COLO829 (cell line): ENCODE measurements around the gene VPS37B.
"Not testable (repeated sequence)": the region's sequence is repeated elsewhere in the genome, so short reads cannot be mapped to it uniquely, and the experiment has no call there.

Experiments used
- DNase-seq: peaks from one replicate; pipeline ENCODE4 v3.0.0; 2012; ENCODE audit warnings: low spot score

The VPS37B gene

GRCh38 chr12:122882908-122883558, 12.9 kb downstream of the VPS37B start:
- no peak for DNase-seq

- DNase-seq, result no peak
Observed at GRCh38 chr12:122880668-122881067, 15.3 kb downstream of the VPS37B start.

GRCh38 chr12:122880155-122880667, 15.7 kb downstream of the VPS37B start:
- no peak for DNase-seq

- DNase-seq, result no peak
Observed at GRCh38 chr12:122878780-122879612, 16.9 kb downstream of the VPS37B start.

DNA sequence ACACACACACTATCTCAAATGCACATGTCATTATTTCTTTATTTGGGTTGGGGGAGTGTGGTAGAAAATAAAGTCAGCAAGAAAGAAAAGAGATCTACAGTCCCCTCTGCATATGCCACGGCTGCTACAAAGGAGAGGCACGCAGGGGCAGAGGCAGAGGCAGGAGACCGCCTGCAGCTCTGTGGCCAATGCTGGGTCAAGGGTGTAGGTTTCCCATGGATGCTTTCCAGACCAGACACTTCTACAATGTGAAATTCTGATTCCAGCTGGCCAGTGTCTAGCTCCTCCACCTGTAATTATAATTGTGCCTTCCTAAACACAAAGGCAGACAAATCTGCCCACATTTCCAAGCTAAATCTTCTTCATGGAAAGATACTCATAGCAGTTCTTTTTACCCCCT, 19.2 kb downstream of the VPS37B start:
- DNase-seq, result no peak

DNA sequence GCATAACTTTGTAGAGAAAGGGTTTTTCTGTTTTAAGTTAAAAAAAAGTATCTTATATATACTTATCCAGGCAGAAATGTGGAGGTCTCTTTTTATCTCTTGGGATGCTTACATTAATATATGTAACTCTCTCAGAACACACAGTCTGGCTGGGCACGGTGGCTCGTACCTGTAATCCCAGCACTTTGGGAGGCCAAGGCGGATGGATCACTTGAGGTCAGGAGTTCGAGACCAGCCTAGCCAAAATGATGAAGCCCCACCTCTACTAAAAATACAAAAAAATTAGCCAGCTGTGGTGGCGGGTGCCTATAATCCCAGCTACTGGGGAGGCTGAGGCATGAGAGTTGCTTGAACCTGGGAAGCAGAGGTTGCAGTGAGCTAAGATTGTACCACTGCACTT, 19.6 kb downstream of the VPS37B start:
- DNase-seq, result not testable (repeated sequence)

DNA sequence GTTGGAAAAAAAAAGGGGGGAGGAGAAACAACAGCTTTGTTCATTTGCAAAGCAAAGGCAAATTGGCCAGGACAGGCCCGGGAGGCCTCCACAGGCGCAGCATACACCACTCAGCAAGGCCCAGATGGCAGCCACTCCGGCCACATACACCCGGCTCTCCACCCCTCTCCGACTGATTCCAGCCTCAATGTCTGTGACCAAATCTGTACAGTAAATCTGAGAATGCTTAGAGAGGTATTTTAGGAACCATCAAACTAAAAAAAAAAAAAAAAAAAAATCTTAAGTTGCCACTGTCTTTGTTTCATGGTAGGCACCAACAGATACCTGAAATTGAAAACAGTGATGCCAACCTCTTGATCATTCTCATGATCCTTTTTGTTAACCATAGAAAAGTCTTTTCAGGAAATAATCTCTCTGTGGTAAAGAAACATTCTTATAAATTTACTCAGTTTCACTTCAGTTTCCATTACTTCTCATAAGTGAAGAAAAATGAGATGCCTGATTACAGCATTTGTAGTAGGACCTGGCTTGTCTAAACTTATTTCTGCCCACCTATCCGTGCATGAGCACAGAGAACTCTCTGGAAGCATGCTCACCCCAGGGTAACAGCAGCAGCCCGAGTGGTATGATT, 20.2 kb downstream of the VPS37B start:
- no peak for DNase-seq

- DNase-seq, result no peak
Observed at GRCh38 chr12:122874081-122874480, 21.8 kb downstream of the VPS37B start.

DNA sequence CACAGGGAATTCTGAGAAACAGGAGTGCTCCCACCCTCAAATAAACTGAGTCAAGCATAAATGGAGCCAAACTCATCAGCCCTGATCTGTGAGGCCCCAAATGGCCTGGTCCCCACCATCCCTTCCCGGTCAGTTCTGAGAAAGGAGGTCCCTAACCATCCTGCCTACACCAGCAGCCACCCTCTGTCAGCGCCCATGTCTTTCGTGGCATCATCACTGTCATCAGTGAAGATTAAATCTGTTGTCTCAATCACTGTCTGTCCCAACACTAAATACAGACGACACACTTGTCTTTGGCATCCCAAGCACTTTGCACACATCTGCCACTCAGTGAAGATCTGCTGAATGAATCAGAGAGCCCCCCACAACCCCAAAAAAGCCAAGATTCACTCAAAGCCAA, 22.4 kb downstream of the VPS37B start:
- DNase-seq, result no peak

- DNase-seq, result no peak
Observed at GRCh38 chr12:122872815-122873361, 23.0 kb downstream of the VPS37B start.

- peak; percentile 68 for DNase-seq
Observed at GRCh38 chr12:122871851-122872780, 23.8 kb downstream of the VPS37B start.

DNA sequence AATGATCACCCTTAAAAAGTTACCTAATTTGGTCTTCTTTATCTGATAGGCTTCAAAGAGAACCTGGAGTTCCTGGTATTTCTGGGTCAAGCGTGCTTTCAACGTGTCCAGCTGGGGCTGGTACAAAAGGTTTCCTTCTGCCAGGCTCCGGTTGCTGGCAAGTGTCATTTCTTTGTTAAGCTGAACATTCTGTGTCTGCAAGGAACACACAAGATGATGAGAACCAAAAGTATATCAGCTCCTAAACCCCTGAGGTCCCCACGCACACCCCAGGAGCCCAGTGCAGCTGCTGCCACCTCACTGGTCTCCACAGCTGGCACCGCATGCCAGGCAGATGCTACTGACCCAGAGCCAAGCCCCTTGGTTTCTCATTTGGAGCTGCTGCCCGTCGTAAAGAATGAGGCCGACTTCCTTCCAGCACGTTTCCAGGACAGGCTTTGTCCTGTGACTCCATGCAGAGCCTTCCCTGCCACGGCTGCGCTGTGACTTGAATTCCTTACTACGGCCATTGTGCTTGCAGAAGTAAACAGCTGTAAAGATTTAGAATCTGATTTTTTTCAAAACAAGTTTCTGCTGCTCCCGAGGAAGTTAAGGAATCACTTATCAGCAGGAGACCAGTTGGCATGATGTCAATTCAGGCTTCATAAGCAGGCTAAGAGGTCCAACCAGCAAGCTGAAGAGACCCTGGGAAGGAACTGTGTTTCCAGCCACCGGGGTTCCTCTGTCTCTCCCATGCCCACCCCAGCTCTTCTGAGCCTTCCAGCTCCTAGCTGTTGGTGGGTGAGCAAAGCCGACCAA, 24.9 kb downstream of the VPS37B start:
- DNase-seq, result no peak

GRCh38 chr12:122870163-122870842, 25.6 kb downstream of the VPS37B start:
- no peak for DNase-seq

- DNase-seq, result no peak
Observed at GRCh38 chr12:122869207-122869973, 26.5 kb downstream of the VPS37B start.

- no peak for DNase-seq
Observed at GRCh38 chr12:122868471-122869177, 27.3 kb downstream of the VPS37B start.

- DNase-seq, result no peak
Observed at GRCh38 chr12:122867691-122868461, 28.0 kb downstream of the VPS37B start.

GRCh38 chr12:122866950-122867607, 28.8 kb downstream of the VPS37B start:
- no peak for DNase-seq
